Body of pancreas (tissue), 4 donors: ENCODE data around the gene EHMT1.

Source experiments
- CTCF ChIP-seq, 7 experiments: fragments of 450-650 bp in 4 of 7; fragments of 200-600 bp in 3 of 7; sonication (generic) in 3 of 7; IDR thresholded peaks; one replicate each; pipeline ENCODE4 v1.5.1; 2016 to 2019; ENCODE audit warnings: antibody characterized with exemption in 7 of 7
- POLR2A ChIP-seq, 3 donors: fragments of 450-650 bp; IDR thresholded peaks; one replicate each; pipeline ENCODE4 v1.6.1; 2016; ENCODE audit warnings: antibody characterized with exemption in 3 of 3, mild to moderate bottlenecking in 2 of 3

- TF ChIP-seq POLR2A (IDR thresholded peaks at IDR 0.05): no peak
- no peak for TF ChIP-seq CTCF (IDR thresholded peaks at IDR 0.05)
These were observed 224.6 kb downstream of the EHMT1 start for GRCh38 chr9:137843355-137843754.
